ENCODE results near the gene HCN4.
"Not testable (repeated sequence)": the region's sequence is repeated elsewhere in the genome, so short reads cannot be mapped to it uniquely, and the experiment has no call there.

HCN4 gene

GRCh38 chr15:73313861-73314260 lies 54.9 kb downstream of the HCN4 start:
- no peaks in the 10 kb centered on the region for H3K9me3 Mint-ChIP-seq
- no peak for ATAC-seq (replicated peaks; ENCODE audit: extremely low read depth, poor library complexity, severe bottlenecking)

GRCh38 chr15:73308305-73308704 lies 60.5 kb downstream of the HCN4 start:
- H3K36me3 Mint-ChIP-seq (ENCODE audit: insufficient read depth), result peaks cover 2% of the 10 kb centered on the region
- no peaks in the 10 kb centered on the region for H3K9me3 Mint-ChIP-seq
- ATAC-seq (replicated peaks; ENCODE audit: extremely low read depth, poor library complexity, severe bottlenecking) (no peak), DNase-seq (ENCODE audit: low spot score in 2 of 2) (no peak)
- no peak overlapping the region for H3K27ac Mint-ChIP-seq (ENCODE audit: low read depth)
- H3K27me3 Mint-ChIP-seq, result no peaks in the 10 kb centered on the region
- no peaks in the 10 kb centered on the region for H3K4me1 Mint-ChIP-seq
- H3K4me3 Mint-ChIP-seq, result no peak overlapping the region

More at GRCh38 chr15:73313861-73314260, 54.9 kb downstream of the HCN4 start:
- H3K4me3 Mint-ChIP-seq, result no peak overlapping the region
- no peak overlapping the region for H3K27ac Mint-ChIP-seq (ENCODE audit: low read depth)
- H3K36me3 Mint-ChIP-seq (ENCODE audit: insufficient read depth), result no peaks in the 10 kb centered on the region
- H3K27me3 Mint-ChIP-seq, result peaks cover 13% of the 10 kb centered on the region
- no peak for DNase-seq (ENCODE audit: low spot score in 2 of 2)
- H3K4me1 Mint-ChIP-seq, result no peaks in the 10 kb centered on the region

- DNase-seq (ENCODE audit: low spot score in 2 of 2) (no peak), ATAC-seq (replicated peaks; ENCODE audit: extremely low read depth, poor library complexity, severe bottlenecking) (no peak)
- Mint-ChIP-seq H3K27me3 (no peaks in the 10 kb centered on the region), H3K4me3 (no peak overlapping the region), H3K36me3 (ENCODE audit: insufficient read depth) (peaks cover 7% of the 10 kb centered on the region), H3K4me1 (no peaks in the 10 kb centered on the region), H3K9me3 (no peaks in the 10 kb centered on the region), H3K27ac (ENCODE audit: low read depth) (no peak overlapping the region)
These were observed 63.2 kb downstream of the HCN4 start for GRCh38 chr15:73305331-73306211.

- Mint-ChIP-seq H3K4me3 (no peak overlapping the region), H3K27ac (ENCODE audit: low read depth) (no peak overlapping the region), H3K27me3 (no peaks in the 10 kb centered on the region), H3K36me3 (ENCODE audit: insufficient read depth) (peaks cover 9% of the 10 kb centered on the region), H3K4me1 (no peaks in the 10 kb centered on the region), H3K9me3 (no peaks in the 10 kb centered on the region)
- no peak for DNase-seq (ENCODE audit: low spot score in 2 of 2)
- ATAC-seq (replicated peaks; ENCODE audit: extremely low read depth, poor library complexity, severe bottlenecking), result no peak
These were observed 65.1 kb downstream of the HCN4 start for GRCh38 chr15:73303636-73304035.

GRCh38 chr15:73300286-73300685 lies 68.5 kb downstream of the HCN4 start:
- H3K4me1 Mint-ChIP-seq; ATAC-seq (replicated peaks; ENCODE audit: extremely low read depth, poor library complexity, severe bottlenecking); H3K4me3 Mint-ChIP-seq; DNase-seq (ENCODE audit: low spot score in 2 of 2); H3K27ac Mint-ChIP-seq (ENCODE audit: low read depth); H3K9me3 Mint-ChIP-seq; H3K36me3 Mint-ChIP-seq (ENCODE audit: insufficient read depth); H3K27me3 Mint-ChIP-seq: not testable (repeated sequence)

- DNase-seq (ENCODE audit: low spot score in 2 of 2) (no peak), ATAC-seq (replicated peaks; ENCODE audit: extremely low read depth, poor library complexity, severe bottlenecking) (no peak)
- H3K27ac Mint-ChIP-seq (ENCODE audit: low read depth), result no peak overlapping the region
- H3K4me1 Mint-ChIP-seq, result no peaks in the 10 kb centered on the region
- H3K27me3 Mint-ChIP-seq, result no peaks in the 10 kb centered on the region
- no peaks in the 10 kb centered on the region for H3K9me3 Mint-ChIP-seq
- H3K36me3 Mint-ChIP-seq (ENCODE audit: insufficient read depth), result peaks cover 11% of the 10 kb centered on the region
- no peak overlapping the region for H3K4me3 Mint-ChIP-seq
These were observed 70.1 kb downstream of the HCN4 start for GRCh38 chr15:73298522-73299245.

GRCh38 chr15:73296609-73297353 lies 72.0 kb downstream of the HCN4 start:
- H3K4me1 Mint-ChIP-seq, result no peaks in the 10 kb centered on the region

GRCh38 chr15:73295630-73296286 lies 73.0 kb downstream of the HCN4 start:
- no peaks in the 10 kb centered on the region for H3K9me3 Mint-ChIP-seq
- peaks cover 6% of the 10 kb centered on the region for H3K36me3 Mint-ChIP-seq (ENCODE audit: insufficient read depth)
- no peak for ATAC-seq (replicated peaks; ENCODE audit: extremely low read depth, poor library complexity, severe bottlenecking)
- no peak overlapping the region for H3K27ac Mint-ChIP-seq (ENCODE audit: low read depth)
- no peaks in the 10 kb centered on the region for H3K27me3 Mint-ChIP-seq
- H3K4me3 Mint-ChIP-seq, result no peak overlapping the region
- no peaks in the 10 kb centered on the region for H3K4me1 Mint-ChIP-seq
- no peak for DNase-seq (ENCODE audit: low spot score in 2 of 2)

More at GRCh38 chr15:73296609-73297353, 72.0 kb downstream of the HCN4 start:
- no peaks in the 10 kb centered on the region for H3K27me3 Mint-ChIP-seq
- ATAC-seq (replicated peaks; ENCODE audit: extremely low read depth, poor library complexity, severe bottlenecking) (no peak), DNase-seq (ENCODE audit: low spot score in 2 of 2) (no peak)
- no peak overlapping the region for H3K4me3 Mint-ChIP-seq
- H3K9me3 Mint-ChIP-seq, result no peaks in the 10 kb centered on the region
- H3K36me3 Mint-ChIP-seq (ENCODE audit: insufficient read depth), result peaks cover 6% of the 10 kb centered on the region
- no peak overlapping the region for H3K27ac Mint-ChIP-seq (ENCODE audit: low read depth)

GRCh38 chr15:73293773-73294172 lies 75.0 kb downstream of the HCN4 start:
- H3K4me3 Mint-ChIP-seq, result no peak overlapping the region
- H3K36me3 Mint-ChIP-seq (ENCODE audit: insufficient read depth), result peaks cover 7% of the 10 kb centered on the region
- H3K4me1 Mint-ChIP-seq, result no peaks in the 10 kb centered on the region
- DNase-seq (ENCODE audit: low spot score in 2 of 2) (no peak), ATAC-seq (replicated peaks; ENCODE audit: extremely low read depth, poor library complexity, severe bottlenecking) (no peak)
- no peaks in the 10 kb centered on the region for H3K27me3 Mint-ChIP-seq
- no peak overlapping the region for H3K27ac Mint-ChIP-seq (ENCODE audit: low read depth)
- H3K9me3 Mint-ChIP-seq, result no peaks in the 10 kb centered on the region

- Mint-ChIP-seq H3K27ac (ENCODE audit: low read depth) (no peak overlapping the region), H3K4me3 (no peak overlapping the region), H3K36me3 (ENCODE audit: insufficient read depth) (peaks cover 8% of the 10 kb centered on the region), H3K27me3 (no peaks in the 10 kb centered on the region), H3K9me3 (no peaks in the 10 kb centered on the region), H3K4me1 (no peaks in the 10 kb centered on the region)
- DNase-seq (ENCODE audit: low spot score in 2 of 2) (no peak), ATAC-seq (replicated peaks; ENCODE audit: extremely low read depth, poor library complexity, severe bottlenecking) (no peak)
These were observed 77.3 kb downstream of the HCN4 start for GRCh38 chr15:73291441-73291840.

GRCh38 chr15:73287019-73287418 lies 81.7 kb downstream of the HCN4 start:
- H3K4me3 Mint-ChIP-seq, result no peak overlapping the region
- H3K27ac Mint-ChIP-seq (ENCODE audit: low read depth), result no peak overlapping the region
- ATAC-seq (replicated peaks; ENCODE audit: extremely low read depth, poor library complexity, severe bottlenecking), result no peak
- DNase-seq (ENCODE audit: low spot score in 2 of 2), result no peak
- no peaks in the 10 kb centered on the region for H3K9me3 Mint-ChIP-seq
- H3K27me3 Mint-ChIP-seq, result no peaks in the 10 kb centered on the region
- no peaks in the 10 kb centered on the region for H3K4me1 Mint-ChIP-seq
- peaks cover 7% of the 10 kb centered on the region for H3K36me3 Mint-ChIP-seq (ENCODE audit: insufficient read depth)

- Mint-ChIP-seq H3K4me3 (no peak overlapping the region), H3K27me3 (no peaks in the 10 kb centered on the region), H3K36me3 (ENCODE audit: insufficient read depth) (peaks cover 10% of the 10 kb centered on the region)
These were observed 82.4 kb downstream of the HCN4 start for GRCh38 chr15:73286311-73286710.

More at GRCh38 chr15:73286311-73286710, 82.4 kb downstream of the HCN4 start:
- DNase-seq (ENCODE audit: low spot score in 2 of 2) (no peak), ATAC-seq (replicated peaks; ENCODE audit: extremely low read depth, poor library complexity, severe bottlenecking) (no peak)
- no peaks in the 10 kb centered on the region for H3K4me1 Mint-ChIP-seq
- H3K9me3 Mint-ChIP-seq, result no peaks in the 10 kb centered on the region
- no peak overlapping the region for H3K27ac Mint-ChIP-seq (ENCODE audit: low read depth)

Data from central memory CD8-positive, alpha-beta T cell (primary cell).